PC-3 (cell line): Measurements from ENCODE around the gene SMIM11.

Source experiments
- CTCF ChIP-seq: fragments of 300-600 bp; sonication (generic); conservative IDR thresholded peaks from 2 replicates; pipeline ENCODE4 v1.5.1; 2017; ENCODE audit warnings: antibody characterized with exemption, low read depth, mild to moderate bottlenecking, low read length
- EZH2 ChIP-seq: fragments of 300-600 bp; sonication (generic); IDR thresholded peaks from one replicate; pipeline ENCODE4 v1.6.1; 2017; ENCODE audit warnings: antibody characterized with exemption, mild to moderate bottlenecking, low read length; ENCODE audit not compliant: unreplicated experiment
- EZH2phosphoT487 ChIP-seq: fragments of 300-600 bp; sonication (generic); IDR thresholded peaks from 2 replicates; pipeline ENCODE4 v1.6.1; 2018; ENCODE audit warnings: mild to moderate bottlenecking, antibody characterized with exemption, low read length, borderline replicate concordance

- TF ChIP-seq CTCF (no peak), EZH2 (no peak), EZH2phosphoT487 (no peak)
Measured at GRCh38 chr21:34337741-34338140, 37.6 kb upstream of the SMIM11 start.
